GM12891 (cell line): Measurements from ENCODE around the gene CCDC85A.

Experiments
- POLR2A ChIP-seq: IDR thresholded peaks from 2 replicates; pipeline ENCODE4 v1.6.1; 2011; ENCODE audit warnings: low read depth, low read length, control low read depth
- POLR2AphosphoS5 ChIP-seq: IDR thresholded peaks from 2 replicates; pipeline ENCODE4 v1.6.1; 2011; ENCODE audit warnings: low read depth, low read length, control low read depth
- SPI1 ChIP-seq: IDR thresholded peaks from 2 replicates; pipeline ENCODE4 v1.6.1; 2011; ENCODE audit warnings: low read depth, low read length, control low read depth
- TAF1 ChIP-seq: IDR thresholded peaks from 2 replicates; pipeline ENCODE4 v1.6.1; 2011; ENCODE audit warnings: low read depth, low read length, control low read depth

GRCh38 chr2:56244911-56245530, 61.2 kb downstream of the CCDC85A start:
- no peak for TF ChIP-seq POLR2A
- TF ChIP-seq TAF1, result no peak
- no peak for TF ChIP-seq POLR2AphosphoS5
- no peak for TF ChIP-seq SPI1
